ENCODE measurements around the gene EMP1.

The EMP1 gene

GRCh38 chr12:13173012-13173932 is 23.3 kb upstream of the EMP1 start:
- DNase-seq (ENCODE audit: low read depth) = no peak

GRCh38 chr12:13175499-13175898 is 21.0 kb upstream of the EMP1 start:
- no peak for DNase-seq (ENCODE audit: low read depth)

GRCh38 chr12:13176256-13176655 is 20.3 kb upstream of the EMP1 start:
- no peak for DNase-seq (ENCODE audit: low read depth)

GRCh38 chr12:13177373-13177772 is 19.2 kb upstream of the EMP1 start:
- no peak for DNase-seq (ENCODE audit: low read depth)

- DNase-seq (ENCODE audit: low read depth) = no peak
Observed at GRCh38 chr12:13177906-13178305, 18.6 kb upstream of the EMP1 start.

GRCh38 chr12:13178568-13179210 is 17.8 kb upstream of the EMP1 start:
- no peak for DNase-seq (ENCODE audit: low read depth)

- DNase-seq (ENCODE audit: low read depth) = no peak
Observed at GRCh38 chr12:13179211-13180074, 17.1 kb upstream of the EMP1 start.

- DNase-seq (ENCODE audit: low read depth) = no peak
Observed at GRCh38 chr12:13181375-13182070, 15.0 kb upstream of the EMP1 start.

GRCh38 chr12:13182881-13183280 is 13.6 kb upstream of the EMP1 start:
- no peak for DNase-seq (ENCODE audit: low read depth)

- DNase-seq (ENCODE audit: low read depth) = no peak
Observed at GRCh38 chr12:13183620-13184019, 12.9 kb upstream of the EMP1 start.

- no peak for DNase-seq (ENCODE audit: low read depth)
Observed at GRCh38 chr12:13186302-13186701, 10.2 kb upstream of the EMP1 start.

GRCh38 chr12:13187399-13187798 is 9.1 kb upstream of the EMP1 start:
- DNase-seq (ENCODE audit: low read depth) = no peak

GRCh38 chr12:13189264-13189663 is 7.3 kb upstream of the EMP1 start:
- DNase-seq (ENCODE audit: low read depth) = no peak

GRCh38 chr12:13190275-13190674 is 6.3 kb upstream of the EMP1 start:
- no peak for DNase-seq (ENCODE audit: low read depth)

GRCh38 chr12:13192719-13193118 is 3.8 kb upstream of the EMP1 start:
- DNase-seq (ENCODE audit: low read depth) = no peak

- no peak for DNase-seq (ENCODE audit: low read depth)
Observed at GRCh38 chr12:13193505-13194231, 2.9 kb upstream of the EMP1 start.

GRCh38 chr12:13194401-13195110 is 2.0 kb upstream of the EMP1 start:
- DNase-seq (ENCODE audit: low read depth) = no peak

- DNase-seq (ENCODE audit: low read depth) = no peak
Observed at GRCh38 chr12:13195250-13195649, 1.3 kb upstream of the EMP1 start.

GRCh38 chr12:13195785-13196129 is 769 bp upstream of the EMP1 start:
- no peak for DNase-seq (ENCODE audit: low read depth)

- no peak for DNase-seq (ENCODE audit: low read depth)
Observed at GRCh38 chr12:13197032-13197431, 506 bp downstream of the EMP1 start.
